Epidermal melanocyte (primary cell): Measurements from ENCODE around the gene SET.
"Not testable (repeated sequence)": the region's sequence is repeated elsewhere in the genome, so short reads cannot be mapped to it uniquely, and the experiment has no call there.

ENCODE experiments used
- DNase-seq: peaks from one replicate; pipeline ENCODE4 v3.0.0; 2011; ENCODE audit warnings: low spot score; ENCODE audit not compliant: insufficient read length

The SET gene, protein sequence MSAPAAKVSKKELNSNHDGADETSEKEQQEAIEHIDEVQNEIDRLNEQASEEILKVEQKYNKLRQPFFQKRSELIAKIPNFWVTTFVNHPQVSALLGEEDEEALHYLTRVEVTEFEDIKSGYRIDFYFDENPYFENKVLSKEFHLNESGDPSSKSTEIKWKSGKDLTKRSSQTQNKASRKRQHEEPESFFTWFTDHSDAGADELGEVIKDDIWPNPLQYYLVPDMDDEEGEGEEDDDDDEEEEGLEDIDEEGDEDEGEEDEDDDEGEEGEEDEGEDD

DNA sequence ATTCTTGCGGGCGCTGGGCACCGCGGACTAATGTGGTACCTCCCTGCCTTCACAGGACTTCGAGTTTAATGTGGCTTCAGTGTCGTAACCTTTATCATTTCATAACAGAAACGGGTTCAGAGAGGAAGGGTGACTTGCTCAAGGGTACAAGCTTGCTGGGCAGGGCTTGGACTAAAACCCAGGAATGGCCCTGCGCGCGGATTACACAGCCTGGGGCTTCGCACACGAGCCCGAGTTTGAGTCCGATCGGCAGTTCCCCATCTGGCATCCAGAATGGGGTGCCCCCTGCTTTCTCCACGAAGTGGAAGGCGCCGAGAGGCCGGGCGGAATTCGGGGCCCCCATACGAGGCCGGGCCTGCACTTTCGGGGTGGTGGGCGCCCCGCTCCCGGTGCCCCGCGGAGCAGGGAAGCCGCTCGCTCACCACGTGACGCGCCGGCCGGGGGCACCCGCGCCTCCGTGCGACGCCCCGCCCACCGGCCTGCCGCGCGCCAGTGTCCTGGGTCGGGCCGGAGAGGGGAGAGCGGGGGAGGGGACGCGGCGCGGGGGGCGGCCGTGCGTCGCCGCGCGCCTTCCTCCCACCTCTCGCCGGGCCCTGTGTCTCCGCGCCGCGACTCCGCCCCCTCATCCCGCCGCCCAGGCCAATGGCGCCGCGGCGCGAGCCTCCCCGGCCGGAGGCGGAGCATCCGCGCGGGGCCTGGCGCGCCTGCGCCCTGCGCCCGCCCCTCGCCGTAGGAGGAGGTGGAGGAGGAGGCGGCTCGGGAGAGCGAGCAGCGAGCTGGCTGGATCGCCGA is at the start of gene SET:
Gene SET, plus strand, starts transcription at position 722 of the 792 bp plus-strand sequence. CDS start 361 bp downstream, outside the sequence.
- DNase-seq, result peak; percentile 98

DNA sequence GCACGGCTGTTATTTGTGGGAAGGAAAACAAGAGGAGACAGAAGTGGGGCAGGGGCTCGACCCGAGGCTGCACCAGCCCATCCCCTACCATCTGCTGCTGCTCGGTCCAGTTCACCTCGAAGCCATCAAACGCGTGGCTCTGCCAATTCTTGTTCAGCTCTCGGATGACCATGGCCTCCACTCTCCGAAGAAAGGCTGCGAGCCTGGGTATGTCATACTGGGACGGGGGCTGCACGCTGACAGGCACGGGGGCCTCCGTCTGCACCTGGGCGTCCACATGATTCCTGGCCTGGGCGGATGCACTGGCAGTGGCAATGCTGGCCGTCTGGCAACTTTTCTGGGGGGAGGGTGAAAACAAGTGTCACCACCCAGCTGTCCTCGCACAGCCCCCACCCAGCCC is 48.4 kb upstream of the SET start:
- DNase-seq, result no peak

DNA sequence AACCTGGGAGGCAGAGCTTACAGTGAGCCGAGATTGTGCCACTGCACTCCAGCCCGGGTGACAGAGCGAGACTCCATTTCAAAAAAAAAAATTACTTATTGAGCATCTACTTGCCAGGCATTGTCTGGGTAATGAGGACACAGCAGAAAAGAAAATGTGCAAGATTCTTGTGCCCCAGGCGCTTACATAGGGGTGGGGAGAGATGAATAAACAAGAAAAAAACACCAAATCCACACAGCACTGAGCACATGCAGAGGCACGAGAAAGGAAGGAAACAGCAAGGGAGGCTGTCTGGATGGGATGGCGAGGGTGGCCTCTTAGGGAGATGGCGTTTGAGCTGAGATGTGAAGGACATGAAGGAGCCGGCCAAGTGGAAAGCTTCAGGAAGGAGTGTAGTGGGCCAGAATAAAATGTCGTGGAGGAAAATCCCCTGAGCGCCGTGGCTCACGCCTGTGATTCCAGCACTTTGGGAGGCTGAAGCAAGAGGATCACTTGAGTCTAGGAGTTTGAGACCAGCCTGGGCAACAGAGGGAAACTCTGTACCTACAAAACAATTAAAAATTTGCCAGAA is 46.3 kb upstream of the SET start:
- DNase-seq, result no peak

DNA sequence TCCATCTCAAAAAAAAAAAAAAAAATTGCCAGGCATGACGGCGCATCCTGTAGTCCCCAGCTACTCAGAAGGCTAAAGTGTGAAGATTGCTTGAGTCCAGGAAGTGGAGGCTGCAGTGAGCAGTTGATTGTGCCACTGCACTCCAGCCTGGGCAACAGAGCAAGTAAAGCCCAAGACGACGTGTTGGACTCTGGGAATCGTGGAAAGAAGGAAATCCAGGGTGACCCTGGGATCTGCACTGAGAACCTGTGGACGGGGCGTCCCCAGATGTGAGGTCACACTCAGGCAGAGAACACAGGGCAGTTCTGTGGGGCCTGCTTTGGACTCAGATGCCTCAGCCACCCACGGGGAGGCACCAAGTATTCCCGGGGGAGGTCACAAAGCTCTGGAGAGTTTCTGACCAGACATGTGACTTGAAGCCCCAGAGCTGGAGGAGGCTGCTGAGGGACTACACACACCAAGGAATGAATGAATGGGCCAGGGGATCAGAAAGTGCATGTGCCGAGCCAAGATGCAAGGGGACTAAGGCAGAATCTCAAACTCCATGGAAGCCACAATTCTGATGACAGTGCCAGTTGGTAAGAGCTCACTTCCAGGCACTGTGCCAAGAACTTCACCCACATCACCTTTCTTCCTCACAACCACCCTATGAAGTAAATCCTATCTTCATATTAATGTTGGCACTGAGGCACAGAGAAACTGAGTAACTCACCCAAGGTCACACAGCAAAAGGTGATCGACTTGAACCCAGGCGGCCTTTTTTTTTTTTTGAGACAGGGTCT is 45.3 kb upstream of the SET start:
- DNase-seq, result no peak

DNA sequence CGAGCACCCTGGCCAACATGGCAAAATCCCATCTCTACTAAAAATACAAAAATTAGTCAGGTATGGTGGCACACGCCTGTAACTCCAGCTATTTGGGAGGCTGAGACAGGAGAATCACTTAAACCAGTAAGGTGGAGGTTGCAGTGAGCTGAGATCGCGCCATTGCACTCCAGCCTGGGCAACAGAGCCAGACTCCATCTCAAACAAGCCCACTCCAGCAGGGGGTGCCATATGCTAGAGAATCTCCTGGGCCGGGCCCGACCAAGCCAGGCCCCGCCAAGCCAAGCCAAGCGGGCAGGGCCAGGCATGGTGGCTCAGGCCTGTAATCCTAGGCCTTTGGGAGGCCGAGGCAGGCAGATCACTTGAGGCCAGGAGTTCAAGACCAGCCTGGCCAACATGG is 40.8 kb upstream of the SET start:
- not testable (repeated sequence) for DNase-seq

DNA sequence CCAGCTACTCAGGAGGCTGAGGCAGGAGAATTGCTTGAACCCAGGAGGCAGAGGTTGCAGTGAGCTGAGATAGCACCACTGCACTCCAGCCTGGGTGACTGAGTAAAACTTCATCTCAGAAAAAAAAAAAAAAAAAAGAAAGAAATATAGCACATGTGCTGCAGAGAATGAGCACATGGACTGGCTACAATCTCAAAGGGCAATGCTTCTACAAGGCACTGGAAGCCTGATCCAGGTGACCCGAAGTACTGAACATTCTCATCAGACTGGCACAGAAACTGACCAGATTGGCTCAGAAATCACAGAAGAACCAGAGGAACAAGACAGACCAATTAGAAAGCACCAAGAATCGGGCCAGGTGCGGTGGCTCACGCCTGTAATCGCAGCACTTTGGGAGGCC is 37.2 kb upstream of the SET start:
- no peak for DNase-seq

DNA sequence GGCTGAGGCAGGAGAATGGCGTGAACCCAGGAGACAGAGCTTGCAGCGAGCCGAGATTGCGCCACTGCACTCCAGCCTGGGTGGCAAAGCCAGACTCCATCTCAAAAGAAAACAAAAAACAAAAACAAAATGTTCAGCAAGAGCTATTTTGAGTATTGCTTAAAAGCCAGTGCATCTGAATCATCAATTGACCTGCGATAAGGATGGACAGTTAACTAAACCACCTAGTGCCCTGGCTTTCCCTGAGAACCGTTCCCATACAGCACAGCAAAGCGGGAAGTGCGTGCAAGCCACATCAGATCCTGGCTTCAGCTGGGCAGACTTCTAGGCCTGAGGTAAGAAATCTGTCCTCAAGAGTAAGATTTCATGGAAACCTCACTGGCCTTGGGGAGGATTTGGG is 35.1 kb upstream of the SET start:
- DNase-seq, result no peak

DNA sequence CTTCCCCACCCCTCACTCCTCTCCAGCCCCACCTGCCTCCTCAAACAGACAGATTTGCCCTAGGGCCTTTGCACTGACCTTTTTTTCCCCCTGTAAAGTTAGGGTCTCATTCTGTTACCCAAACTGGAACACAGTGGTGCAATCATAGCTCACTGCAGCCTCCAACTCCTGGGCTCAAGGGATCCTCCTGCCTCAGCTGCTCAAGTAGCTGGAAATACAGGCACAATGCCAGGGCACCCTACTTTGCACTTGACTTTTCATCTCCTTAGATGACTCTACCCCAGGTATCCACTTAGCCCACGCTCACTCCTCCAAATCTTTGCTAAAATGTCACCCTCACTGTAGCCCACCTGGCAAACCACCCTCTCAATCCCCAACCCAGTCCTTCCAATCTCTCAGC is 34.5 kb upstream of the SET start:
- no peak for DNase-seq

DNA sequence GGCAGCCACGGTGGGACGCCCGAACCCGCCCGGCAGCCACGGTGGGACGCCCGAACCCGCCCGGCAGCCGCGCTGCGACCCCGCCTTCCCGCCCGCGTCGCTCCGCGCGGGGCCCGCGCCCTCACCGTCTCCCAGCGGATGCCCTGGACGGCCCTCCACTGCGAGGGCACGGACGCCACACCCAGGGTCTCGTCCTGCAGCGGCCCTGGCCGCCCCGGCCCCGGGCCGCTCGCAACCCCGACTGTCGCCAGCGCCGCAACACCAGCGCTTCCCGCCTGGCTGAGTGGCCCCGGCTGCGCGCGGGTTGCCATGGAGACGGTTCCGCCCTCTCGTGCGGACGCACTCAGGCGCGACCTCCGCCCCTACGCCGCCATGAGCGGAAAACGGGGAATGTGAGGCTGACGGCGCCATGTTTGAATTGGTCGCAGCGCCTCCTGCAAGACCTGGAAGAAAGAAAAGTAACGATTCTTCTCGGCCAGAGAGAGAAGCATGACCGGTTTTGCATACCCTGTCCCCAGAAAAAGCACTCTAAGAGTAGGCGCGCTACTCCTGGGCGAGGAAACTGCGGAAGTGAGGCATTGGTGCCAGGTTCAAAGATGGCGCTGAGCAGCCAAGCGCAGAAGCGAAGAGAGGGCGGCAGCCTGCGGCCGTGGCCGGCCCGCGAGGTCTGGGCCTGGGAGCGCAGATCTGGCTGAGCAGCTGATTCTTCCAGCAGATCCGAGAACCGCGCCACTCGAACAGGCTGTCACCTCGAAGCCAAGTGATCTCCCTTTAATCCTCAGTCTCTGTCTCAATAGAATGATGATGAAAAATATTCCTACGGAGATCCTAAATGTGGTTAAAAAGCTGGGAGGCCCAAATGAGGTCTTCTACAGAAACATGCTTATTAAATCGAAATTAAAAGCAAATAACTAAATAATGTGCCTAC is 32.3 kb upstream of the SET start, which contains the start of gene DYNC2I2:
Gene DYNC2I2, minus strand, starts transcription at position 432 of the 928 bp plus-strand sequence. Its CDS starts 121 bp downstream, at position 311.
- peak; percentile 98 for DNase-seq

DNA sequence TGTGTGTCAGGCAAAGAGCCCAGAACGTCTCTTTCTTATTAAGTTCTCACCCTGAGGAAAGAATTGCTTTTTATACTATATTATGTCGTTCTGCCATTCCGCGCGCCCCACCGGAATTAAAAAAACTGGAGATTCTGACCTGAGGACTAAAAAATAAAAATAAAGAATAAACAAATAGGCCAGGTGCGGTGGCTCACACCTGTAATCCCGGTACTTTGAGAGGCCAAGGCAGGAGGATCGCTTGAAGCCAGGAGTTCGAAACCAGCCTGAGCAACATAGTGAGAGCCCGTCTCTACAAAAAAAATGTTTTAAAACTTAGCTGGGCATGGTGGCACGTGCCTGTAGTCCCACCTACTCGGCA is 31.7 kb upstream of the SET start:
- DNase-seq, result no peak

DNA sequence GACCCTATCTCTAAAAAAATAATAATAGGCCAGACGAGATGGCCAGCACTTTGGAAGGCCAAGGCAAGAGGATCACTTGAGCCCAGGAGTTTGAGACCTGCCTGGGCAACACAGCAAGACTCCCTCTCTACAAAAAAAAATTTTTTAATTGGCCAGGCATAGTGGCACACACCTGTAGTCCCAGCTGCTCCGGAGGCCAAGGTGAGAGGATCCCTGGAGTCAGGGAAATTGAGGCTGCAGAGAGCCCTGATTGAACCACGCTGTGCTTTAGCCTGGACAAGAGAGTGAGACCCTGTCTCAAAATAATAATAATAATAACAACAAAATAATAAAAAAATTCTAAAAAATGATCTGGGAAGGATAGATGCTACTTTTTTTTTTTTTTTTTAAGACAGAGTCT is 31.2 kb upstream of the SET start:
- DNase-seq, result no peak

DNA sequence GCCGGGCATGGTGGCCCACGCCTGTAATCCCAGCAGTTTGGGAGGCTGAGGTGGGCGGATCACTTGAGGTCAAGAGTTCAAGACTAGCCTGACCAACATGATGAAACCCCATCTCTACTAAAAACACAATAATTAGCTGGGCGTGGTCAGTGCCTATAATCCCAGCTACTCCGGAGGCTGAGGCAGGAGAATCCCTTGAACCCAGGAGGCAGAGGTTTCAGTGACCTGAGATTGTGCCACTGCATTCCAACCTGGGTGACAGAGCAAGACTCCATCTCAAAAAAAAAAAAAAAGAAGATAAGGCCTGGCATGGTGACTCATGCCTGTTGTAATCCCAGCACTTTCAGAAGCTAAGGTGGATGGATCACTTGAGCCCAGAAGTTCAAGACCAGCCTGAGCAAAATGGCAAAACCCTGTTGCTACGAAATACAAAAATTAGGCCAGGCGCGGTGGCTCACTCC is 22.5 kb upstream of the SET start:
- not testable (repeated sequence) for DNase-seq

DNA sequence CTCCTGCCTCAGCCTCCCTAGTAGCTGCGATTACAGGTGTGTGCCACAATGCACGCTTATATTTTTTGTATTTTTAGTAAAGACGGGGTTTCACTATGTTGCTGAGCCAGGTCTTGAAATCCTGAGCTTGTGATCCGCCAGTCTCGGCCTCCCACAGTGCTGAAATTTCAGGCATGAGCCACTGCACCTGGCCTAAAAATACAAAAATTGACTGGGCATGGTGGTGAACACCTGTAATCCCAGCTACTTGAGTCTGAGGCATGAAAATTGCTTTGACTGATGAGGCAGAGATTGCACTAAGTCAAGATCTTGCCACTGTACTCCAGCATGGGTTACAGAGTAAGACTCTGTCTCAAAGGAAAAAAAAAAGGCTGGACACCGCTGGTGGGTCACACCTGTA is 19.2 kb upstream of the SET start:
- DNase-seq, result no peak

DNA sequence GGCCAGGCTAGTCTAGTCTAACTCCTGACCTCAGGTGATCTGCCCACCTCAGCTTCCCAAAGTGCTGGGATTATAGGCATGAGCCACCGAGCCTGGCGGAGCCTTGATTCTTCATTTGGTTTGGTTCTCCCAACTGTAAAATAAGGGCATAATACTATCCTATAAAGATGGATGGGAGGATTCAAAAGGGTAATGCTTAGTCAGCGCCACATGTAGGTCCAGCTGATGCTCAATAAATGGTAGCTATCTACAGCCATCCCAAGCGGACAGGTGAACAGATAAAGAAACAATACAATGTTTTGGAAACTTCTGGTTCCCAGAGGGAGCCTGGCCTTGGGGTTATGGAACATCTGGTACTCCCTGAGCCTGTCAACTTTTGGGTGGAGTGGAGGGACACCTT is 13.6 kb upstream of the SET start:
- DNase-seq, result no peak

DNA sequence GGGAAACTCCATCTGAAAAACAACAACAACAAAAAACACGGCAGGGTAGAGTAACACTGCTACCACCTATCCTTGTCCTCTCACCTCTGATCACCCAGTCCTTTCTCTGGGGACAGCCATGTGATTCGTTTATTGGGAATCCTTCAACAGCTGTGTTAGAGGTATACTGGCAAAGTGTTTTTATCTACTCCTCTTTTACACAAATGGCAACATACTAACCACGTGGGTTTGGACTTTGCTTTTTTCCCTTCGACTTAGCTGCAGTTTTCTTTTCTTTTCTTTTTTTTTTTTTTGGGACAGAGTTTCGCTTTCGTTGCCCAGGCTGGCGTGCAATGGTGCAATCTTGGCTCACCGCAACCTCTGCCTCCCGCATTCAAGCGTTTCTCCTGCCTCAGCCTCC is 11.2 kb upstream of the SET start:
- DNase-seq, result no peak

DNA sequence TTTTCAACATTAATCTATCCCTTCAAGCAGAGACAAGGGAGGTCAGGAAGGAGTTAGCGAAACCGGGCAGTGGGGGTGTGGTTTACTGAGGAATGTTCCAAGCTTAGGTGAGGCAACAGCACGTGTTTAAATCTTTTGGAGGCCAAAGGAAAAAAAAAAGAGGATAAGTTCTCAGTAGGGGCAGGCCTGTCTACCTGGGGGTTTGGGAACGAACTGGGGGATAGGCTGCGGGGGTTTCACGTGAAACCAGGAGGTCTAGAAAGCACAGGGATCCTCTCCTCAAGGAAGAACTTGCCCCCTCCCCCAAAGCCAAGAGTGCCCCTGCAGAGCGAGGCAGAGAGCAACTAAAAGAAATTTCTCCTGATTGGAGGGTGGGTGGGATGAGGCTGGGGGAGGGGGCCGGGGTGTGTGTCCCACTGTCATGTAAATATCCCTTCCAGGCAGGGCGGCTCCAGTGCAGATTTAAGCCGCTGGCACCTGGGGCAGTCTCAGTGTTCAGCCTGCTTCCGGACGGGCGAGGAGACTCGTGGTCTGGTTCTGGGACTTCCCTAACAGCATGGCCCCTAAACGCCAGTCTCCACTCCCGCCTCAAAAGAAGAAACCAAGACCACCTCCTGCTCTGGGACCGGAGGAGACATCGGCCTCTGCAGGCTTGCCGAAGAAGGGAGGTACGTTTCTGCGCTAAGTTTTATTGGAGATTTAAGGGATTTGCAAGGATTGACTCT is 5.5 kb upstream of the SET start:
- DNase-seq, result no peak

DNA sequence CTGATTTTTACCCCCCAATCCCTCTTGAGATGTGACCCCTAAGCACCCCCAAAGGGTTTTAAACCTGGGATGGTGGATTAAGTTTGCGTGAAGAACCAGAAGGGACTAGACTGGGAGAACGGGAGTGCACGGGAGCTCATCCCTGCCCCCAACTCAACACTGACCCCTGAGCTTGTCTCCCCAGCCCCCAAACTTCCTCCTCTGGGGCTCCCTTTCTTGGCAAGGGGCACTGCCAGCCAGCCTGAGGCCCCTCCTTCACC is 5.0 kb upstream of the SET start:
- DNase-seq, result no peak

DNA sequence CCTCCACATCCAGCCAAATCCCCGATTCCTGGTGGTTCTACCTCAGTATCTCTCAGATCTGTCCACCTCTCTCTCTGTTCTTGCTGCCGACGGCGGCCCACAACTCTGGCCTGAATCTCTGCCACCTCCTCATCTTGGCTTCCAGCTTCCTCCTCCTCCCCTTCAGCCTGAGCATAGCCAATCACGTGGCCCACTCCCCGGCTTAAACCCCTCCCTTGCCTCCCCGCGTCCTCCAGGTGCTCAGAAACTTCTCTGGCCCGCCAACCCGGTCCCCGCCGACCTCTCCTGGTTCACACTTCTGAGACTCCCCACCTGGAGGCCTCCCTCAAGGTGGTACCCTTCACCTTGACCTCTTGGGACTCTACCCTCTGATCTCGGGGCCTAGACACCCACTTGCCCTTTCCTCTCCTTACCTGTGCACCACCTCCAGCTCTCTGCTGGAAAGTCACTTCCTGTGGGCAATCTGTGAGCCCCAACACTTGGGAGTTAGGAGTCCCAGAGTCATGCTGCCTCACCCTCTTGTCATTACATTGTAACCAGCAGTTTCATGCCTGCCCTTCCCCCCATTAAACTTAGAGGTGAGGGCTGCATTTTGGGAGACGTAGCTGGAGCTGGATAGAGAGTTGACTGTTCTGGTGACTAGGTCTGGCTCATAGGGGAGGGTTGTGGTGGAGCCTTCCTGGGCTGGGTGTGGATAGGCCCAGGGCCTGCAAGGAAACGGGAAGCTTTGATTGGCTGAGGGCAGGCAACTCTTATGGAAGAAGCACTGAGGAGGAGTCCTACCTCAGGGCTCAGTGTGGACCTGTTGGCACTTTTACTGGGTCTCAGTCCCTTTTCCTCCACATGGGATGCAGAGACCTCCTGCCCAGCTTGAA is 4.5 kb upstream of the SET start:
- DNase-seq, result peak; percentile 68
